ENCODE data around the gene JAM3. TPM values are rescaled to one million over a fixed set of nuclear protein-coding genes. Genes with fewer than 3 reads are reported as not detected.

The JAM3 gene
- total RNA-seq, 2 experiments from 2014 or later = 13.5 to 15.3 TPM

DNA sequence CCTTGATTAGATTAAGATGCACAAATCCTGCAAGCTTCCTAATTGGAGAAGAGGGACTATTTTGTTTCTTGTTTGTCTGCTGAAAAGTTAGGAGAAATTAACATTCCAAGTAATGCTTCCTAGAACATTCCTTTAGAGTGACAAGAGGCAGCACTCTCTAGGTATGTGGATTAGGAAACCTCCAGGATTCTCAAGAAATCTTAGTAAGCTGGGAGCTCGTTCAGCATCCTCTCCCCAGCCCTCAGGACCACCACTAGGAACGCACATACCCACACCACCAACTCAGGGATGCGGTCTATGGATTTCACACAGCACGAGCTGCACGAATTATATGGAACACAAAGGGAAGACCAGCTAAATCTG lies 102.0 kb downstream of the JAM3 start:
- Histone ChIP-seq H3K27me3 (ENCODE audit: control insufficient read depth in 1 of 2, insufficient read depth in 2 of 2, low read length in 2 of 2) (no peaks in the 10 kb centered on the region), H3K9me3 (ENCODE audit: control insufficient read depth in 1 of 2, insufficient read depth in 1 of 2, low read length in 2 of 2) (no peaks in the 10 kb centered on the region), H3K27ac (ENCODE audit: low read depth in 1 of 2, low read length in 2 of 2) (no peak overlapping the region), H3K36me3 (ENCODE audit: insufficient read depth, low read length) (peaks cover 54% of the 10 kb centered on the region), H3K4me1 (ENCODE audit: insufficient read depth, low read length) (no peaks in the 10 kb centered on the region), H3K4me3 (ENCODE audit: low read length) (no peak overlapping the region)
- no peak overlapping the region for H3K4me3 Mint-ChIP-seq
- ChIA-PET POLR2A (no interaction called here), CTCF (no interaction called here)
- no peak overlapping the region for H3K27ac Mint-ChIP-seq
- TF ChIP-seq, protein P1, sequence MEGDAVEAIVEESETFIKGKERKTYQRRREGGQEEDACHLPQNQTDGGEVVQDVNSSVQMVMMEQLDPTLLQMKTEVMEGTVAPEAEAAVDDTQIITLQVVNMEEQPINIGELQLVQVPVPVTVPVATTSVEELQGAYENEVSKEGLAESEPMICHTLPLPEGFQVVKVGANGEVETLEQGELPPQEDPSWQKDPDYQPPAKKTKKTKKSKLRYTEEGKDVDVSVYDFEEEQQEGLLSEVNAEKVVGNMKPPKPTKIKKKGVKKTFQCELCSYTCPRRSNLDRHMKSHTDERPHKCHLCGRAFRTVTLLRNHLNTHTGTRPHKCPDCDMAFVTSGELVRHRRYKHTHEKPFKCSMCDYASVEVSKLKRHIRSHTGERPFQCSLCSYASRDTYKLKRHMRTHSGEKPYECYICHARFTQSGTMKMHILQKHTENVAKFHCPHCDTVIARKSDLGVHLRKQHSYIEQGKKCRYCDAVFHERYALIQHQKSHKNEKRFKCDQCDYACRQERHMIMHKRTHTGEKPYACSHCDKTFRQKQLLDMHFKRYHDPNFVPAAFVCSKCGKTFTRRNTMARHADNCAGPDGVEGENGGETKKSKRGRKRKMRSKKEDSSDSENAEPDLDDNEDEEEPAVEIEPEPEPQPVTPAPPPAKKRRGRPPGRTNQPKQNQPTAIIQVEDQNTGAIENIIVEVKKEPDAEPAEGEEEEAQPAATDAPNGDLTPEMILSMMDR (IDR thresholded peaks at IDR 0.05) = no peak
- peaks cover 76% of the 10 kb centered on the region for H3K36me3 Mint-ChIP-seq (ENCODE audit: low read depth)
- H3K27me3 Mint-ChIP-seq = no peaks in the 10 kb centered on the region
- no peak for ATAC-seq (ENCODE audit: poor library complexity)
- H3K9me3 Mint-ChIP-seq = no peaks in the 10 kb centered on the region
- no peaks in the 10 kb centered on the region for H3K4me1 Mint-ChIP-seq (ENCODE audit: low read depth)
- DNase-seq = no peak
- intact Hi-C loops (cut with DNase I, micrococcal nuclease) = no loop called here

- peaks cover 87% of the 10 kb centered on the region for H3K36me3 Mint-ChIP-seq (ENCODE audit: low read depth)
- H3K27ac Mint-ChIP-seq = no peak overlapping the region
- ATAC-seq (ENCODE audit: poor library complexity) = no peak
Measured at GRCh38 chr11:134171951-134172350, 103.1 kb downstream of the JAM3 start.

DNA sequence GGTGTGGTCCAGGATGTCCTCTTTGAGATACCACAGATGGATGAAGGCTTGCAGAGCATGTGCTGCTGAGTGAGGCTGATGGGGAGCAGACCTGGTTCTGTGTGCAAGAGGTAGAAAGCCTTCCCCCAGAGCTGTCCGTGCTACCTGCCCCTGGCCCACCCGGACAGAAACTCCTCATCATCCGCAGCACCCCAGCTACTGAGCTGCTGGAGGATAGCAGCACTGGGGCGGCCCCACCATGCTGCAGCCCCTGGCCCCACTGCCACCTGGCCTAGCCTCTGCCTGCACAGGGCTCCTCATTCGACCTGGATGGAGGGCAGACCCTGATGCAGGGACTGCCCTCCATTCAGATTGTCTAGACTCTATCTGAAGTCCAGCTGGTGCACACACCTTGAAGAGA lies 104.4 kb downstream of the JAM3 start:
- POLR2A ChIA-PET = no interaction called here
- H3K27ac Mint-ChIP-seq = no peak overlapping the region
- no peaks in the 10 kb centered on the region for H3K4me1 ChIP-seq (ENCODE audit: insufficient read depth, low read length)
- no peak overlapping the region for H3K4me3 Mint-ChIP-seq
- ATAC-seq (ENCODE audit: poor library complexity) (no peak), DNase-seq (no peak)
- H3K27me3 ChIP-seq (ENCODE audit: control insufficient read depth in 1 of 2, insufficient read depth in 2 of 2, low read length in 2 of 2) = no peaks in the 10 kb centered on the region
- H3K9me3 ChIP-seq (ENCODE audit: control insufficient read depth in 1 of 2, insufficient read depth in 1 of 2, low read length in 2 of 2) = no peaks in the 10 kb centered on the region
- H3K27me3 Mint-ChIP-seq = no peaks in the 10 kb centered on the region
- H3K36me3 ChIP-seq (ENCODE audit: insufficient read depth, low read length) = peaks cover 68% of the 10 kb centered on the region
- TF ChIP-seq, protein P1 (IDR thresholded peaks at IDR 0.05) = no peak
- H3K27ac ChIP-seq (ENCODE audit: low read depth in 1 of 2, low read length in 2 of 2) = no peak overlapping the region
- no peaks in the 10 kb centered on the region for H3K4me1 Mint-ChIP-seq (ENCODE audit: low read depth)
- H3K4me3 ChIP-seq (ENCODE audit: low read length) = no peak overlapping the region
- intact Hi-C loops (cut with DNase I, micrococcal nuclease) = no loop called here
- CTCF ChIA-PET = interaction anchor here (1.2 kb wide), 1 partner anchor 10 kb away, joined by 4 read pairs; no protein-coding TSS in a partner anchor
- H3K9me3 Mint-ChIP-seq = no peaks in the 10 kb centered on the region
- H3K36me3 Mint-ChIP-seq (ENCODE audit: low read depth) = peaks cover 91% of the 10 kb centered on the region

More at GRCh38 chr11:134171951-134172350, 103.1 kb downstream of the JAM3 start:
- intact Hi-C loops (cut with DNase I, micrococcal nuclease) = no loop called here
- ChIA-PET CTCF (no interaction called here), POLR2A (no interaction called here)
- Mint-ChIP-seq H3K4me3 (no peak overlapping the region), H3K27me3 (no peaks in the 10 kb centered on the region), H3K4me1 (ENCODE audit: low read depth) (no peaks in the 10 kb centered on the region), H3K9me3 (no peaks in the 10 kb centered on the region)
- H3K4me1 ChIP-seq (ENCODE audit: insufficient read depth, low read length) = no peaks in the 10 kb centered on the region
- no peaks in the 10 kb centered on the region for H3K27me3 ChIP-seq (ENCODE audit: control insufficient read depth in 1 of 2, insufficient read depth in 2 of 2, low read length in 2 of 2)
- no peaks in the 10 kb centered on the region for H3K9me3 ChIP-seq (ENCODE audit: control insufficient read depth in 1 of 2, insufficient read depth in 1 of 2, low read length in 2 of 2)
- peaks cover 65% of the 10 kb centered on the region for H3K36me3 ChIP-seq (ENCODE audit: insufficient read depth, low read length)
- TF ChIP-seq, protein P1 (IDR thresholded peaks at IDR 0.05) = no peak
- H3K27ac ChIP-seq (ENCODE audit: low read depth in 1 of 2, low read length in 2 of 2) = no peak overlapping the region
- H3K4me3 ChIP-seq (ENCODE audit: low read length) = no peak overlapping the region
- no peak for DNase-seq
